ENCODE results near the gene CHST8. TPM values are rescaled to one million over a fixed set of nuclear protein-coding genes. Genes with fewer than 3 reads are reported as not detected.
A peak's percentile ranks its signal among the peaks of the same experiment; 100 is the strongest.
"Not testable (repeated sequence)": the region's sequence is repeated elsewhere in the genome, so short reads cannot be mapped to it uniquely, and the experiment has no call there.

CHST8 gene
- polyA plus RNA-seq, 1 donor = 0.66 TPM

DNA sequence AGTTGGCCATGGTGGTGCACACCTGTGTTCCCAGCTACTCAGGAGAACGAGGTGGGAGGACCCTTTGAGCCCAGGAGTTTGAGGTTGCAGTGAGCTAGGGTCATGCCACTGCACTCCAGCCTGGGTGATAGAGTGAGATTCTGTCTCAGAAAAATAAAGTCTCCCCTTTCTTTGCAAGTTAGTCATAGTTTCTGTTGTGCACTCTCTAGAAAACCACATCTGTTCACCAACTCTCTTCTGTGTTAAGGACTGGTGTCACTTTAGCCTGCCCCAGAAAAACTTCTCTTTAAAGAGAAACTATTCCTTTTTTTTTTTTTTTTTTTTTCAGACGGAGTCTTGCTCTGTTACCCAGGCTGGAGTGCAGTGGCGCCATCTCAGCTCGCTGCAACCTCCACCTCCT, 4.9 kb upstream of the CHST8 start:
- no CpG with 5 or more reads among the region's 4 CpGs for WGBS (ENCODE audit: insufficient coverage, low lambda C conversion rate)
- no peaks in the 10 kb centered on the region for H3K36me3 ChIP-seq (ENCODE audit: control insufficient read depth, insufficient read depth, low read length)
- H3K4me1 ChIP-seq (ENCODE audit: control insufficient read depth, insufficient read depth, low read length) = no peaks in the 10 kb centered on the region
- no peaks in the 10 kb centered on the region for H3K9me3 ChIP-seq (ENCODE audit: control insufficient read depth, low read depth, low read length)
- H3K27me3 ChIP-seq (ENCODE audit: control insufficient read depth, insufficient read depth, low read length) = peaks cover 49% of the 10 kb centered on the region
- H3K27ac ChIP-seq (ENCODE audit: low read length) = no peak overlapping the region
- no peak for DNase-seq
- no peak overlapping the region for H3K4me3 ChIP-seq (ENCODE audit: low read length)

DNA sequence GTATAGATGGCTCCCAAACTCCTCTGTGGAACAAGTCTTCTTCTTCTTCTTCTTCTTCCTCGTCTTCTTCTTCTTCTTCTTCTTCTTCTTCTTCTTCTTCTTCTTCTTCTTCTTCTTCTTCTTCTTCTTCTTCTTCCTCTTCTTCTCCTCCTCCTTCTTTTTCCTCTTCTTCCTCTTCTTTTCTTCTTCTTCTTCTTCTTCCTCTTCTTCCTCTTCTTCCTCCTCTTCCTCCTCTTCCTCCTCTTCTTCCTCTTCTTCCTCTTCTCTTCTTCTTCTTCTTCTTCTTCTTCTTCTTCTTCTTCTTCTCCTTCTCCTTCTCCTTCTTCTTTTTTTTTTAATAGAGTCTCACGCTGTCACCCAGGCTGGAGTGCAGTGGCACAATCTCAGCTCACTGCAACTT, 3.4 kb upstream of the CHST8 start:
- not testable (repeated sequence) for DNase-seq; H3K4me3 ChIP-seq (ENCODE audit: low read length); H3K4me1 ChIP-seq (ENCODE audit: control insufficient read depth, insufficient read depth, low read length); H3K36me3 ChIP-seq (ENCODE audit: control insufficient read depth, insufficient read depth, low read length); H3K9me3 ChIP-seq (ENCODE audit: control insufficient read depth, low read depth, low read length); H3K27ac ChIP-seq (ENCODE audit: low read length)
- peaks cover 57% of the 10 kb centered on the region for H3K27me3 ChIP-seq (ENCODE audit: control insufficient read depth, insufficient read depth, low read length)
- WGBS (ENCODE audit: insufficient coverage, low lambda C conversion rate) = no CpG with 5 or more reads among the region's 2 CpGs

DNA sequence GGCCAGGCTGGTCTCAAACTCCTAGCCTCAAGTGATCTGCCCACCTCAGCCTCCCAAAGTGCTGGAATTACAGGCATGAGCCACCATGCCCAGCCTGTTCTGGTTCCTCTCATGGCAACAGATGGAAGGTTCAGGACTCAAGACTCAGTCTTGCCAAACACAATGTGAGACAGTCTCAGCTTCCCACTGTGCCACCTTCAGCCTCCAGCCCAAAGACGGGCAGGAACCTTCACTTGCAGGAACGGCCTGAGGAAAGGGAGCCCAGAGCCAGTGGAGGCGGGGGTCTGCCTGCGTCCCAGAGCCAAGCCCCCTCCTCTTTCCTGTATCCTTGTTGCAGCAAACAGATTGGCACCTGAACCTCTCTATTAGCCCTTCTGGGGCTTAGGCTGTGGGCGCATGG, 2.9 kb upstream of the CHST8 start:
- Histone ChIP-seq H3K9me3 (ENCODE audit: control insufficient read depth, low read depth, low read length) (peaks cover 6% of the 10 kb centered on the region), H3K4me3 (ENCODE audit: low read length) (no peak overlapping the region), H3K36me3 (ENCODE audit: control insufficient read depth, insufficient read depth, low read length) (no peaks in the 10 kb centered on the region), H3K27ac (ENCODE audit: low read length) (no peak overlapping the region), H3K27me3 (ENCODE audit: control insufficient read depth, insufficient read depth, low read length) (peaks cover 60% of the 10 kb centered on the region), H3K4me1 (ENCODE audit: control insufficient read depth, insufficient read depth, low read length) (no peaks in the 10 kb centered on the region)
- no CpG with 5 or more reads among the region's 5 CpGs for WGBS (ENCODE audit: insufficient coverage, low lambda C conversion rate)
- DNase-seq = no peak

DNA sequence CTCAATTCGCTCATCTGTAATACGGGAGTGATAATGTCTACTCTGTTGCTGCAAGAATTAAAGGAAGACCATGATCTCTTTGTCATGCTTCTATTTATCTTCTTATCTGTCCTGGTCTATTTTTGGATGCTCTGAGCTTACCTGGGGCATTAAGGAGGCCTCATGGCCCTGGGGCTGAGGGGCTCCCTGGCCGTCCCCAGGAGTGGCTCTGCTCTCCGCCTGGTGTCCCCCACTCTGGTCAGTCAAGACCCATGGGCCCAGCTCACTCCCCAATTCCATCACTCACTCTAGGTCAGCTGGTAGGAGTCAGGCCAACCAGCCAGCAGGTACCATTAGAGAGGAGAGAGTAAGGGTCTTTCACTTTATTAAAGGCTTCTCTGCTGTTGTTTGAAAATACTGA, 1.1 kb upstream of the CHST8 start:
- H3K4me1 ChIP-seq (ENCODE audit: control insufficient read depth, insufficient read depth, low read length) = no peaks in the 10 kb centered on the region
- H3K27me3 ChIP-seq (ENCODE audit: control insufficient read depth, insufficient read depth, low read length) = peaks cover 73% of the 10 kb centered on the region
- 76% methylated on average over 2 of the region's 4 CpGs for WGBS (ENCODE audit: insufficient coverage, low lambda C conversion rate)
- no peak for DNase-seq
- no peak overlapping the region for H3K27ac ChIP-seq (ENCODE audit: low read length)
- H3K9me3 ChIP-seq (ENCODE audit: control insufficient read depth, low read depth, low read length) = peaks cover 6% of the 10 kb centered on the region
- no peaks in the 10 kb centered on the region for H3K36me3 ChIP-seq (ENCODE audit: control insufficient read depth, insufficient read depth, low read length)
- no peak overlapping the region for H3K4me3 ChIP-seq (ENCODE audit: low read length)

DNA sequence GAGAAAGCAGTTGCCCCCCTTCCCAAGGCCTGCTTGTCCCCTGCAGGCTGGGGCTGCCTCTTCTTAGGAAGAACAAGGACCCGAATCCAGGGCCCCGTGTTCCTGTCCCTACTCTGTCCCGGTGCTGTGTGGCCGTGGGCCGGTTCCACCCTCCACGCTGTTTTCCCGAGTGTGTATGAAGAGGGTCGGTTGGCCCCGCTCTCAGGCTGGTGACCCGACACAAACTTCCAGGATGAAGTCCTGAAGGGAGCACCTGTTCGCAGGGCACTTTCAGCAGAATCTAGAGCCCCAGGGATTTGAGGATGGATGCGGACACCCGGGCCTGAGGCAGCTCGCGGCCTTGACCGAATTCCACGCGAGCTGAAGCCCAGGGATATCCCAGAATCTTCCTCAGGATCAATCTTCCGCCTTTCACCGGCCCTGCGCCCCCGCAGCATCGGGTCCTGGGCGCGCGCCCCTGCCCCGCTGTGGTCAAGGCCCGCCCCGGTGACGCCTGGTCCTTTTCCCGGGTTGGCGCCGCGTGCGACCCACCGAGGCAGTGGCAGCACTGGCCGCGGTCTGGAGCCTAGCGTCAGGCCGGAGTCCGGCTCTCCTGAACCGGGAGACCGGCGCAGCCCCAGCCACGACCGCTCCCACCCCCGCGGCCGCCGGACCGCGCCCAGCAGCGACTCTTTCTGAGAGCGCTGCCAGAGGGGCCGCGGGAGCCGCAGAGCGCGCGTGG, 528 bp upstream of the CHST8 start:
- H3K4me1 ChIP-seq (ENCODE audit: control insufficient read depth, insufficient read depth, low read length) = no peaks in the 10 kb centered on the region
- no peak overlapping the region for H3K27ac ChIP-seq (ENCODE audit: low read length)
- no peak for DNase-seq
- H3K27me3 ChIP-seq (ENCODE audit: control insufficient read depth, insufficient read depth, low read length) = peaks cover 77% of the 10 kb centered on the region
- H3K36me3 ChIP-seq (ENCODE audit: control insufficient read depth, insufficient read depth, low read length) = no peaks in the 10 kb centered on the region
- H3K4me3 ChIP-seq (ENCODE audit: low read length) = no peak overlapping the region
- WGBS (ENCODE audit: insufficient coverage, low lambda C conversion rate) = no CpG with 5 or more reads among the region's 60 CpGs
- peaks cover 6% of the 10 kb centered on the region for H3K9me3 ChIP-seq (ENCODE audit: control insufficient read depth, low read depth, low read length)

DNA sequence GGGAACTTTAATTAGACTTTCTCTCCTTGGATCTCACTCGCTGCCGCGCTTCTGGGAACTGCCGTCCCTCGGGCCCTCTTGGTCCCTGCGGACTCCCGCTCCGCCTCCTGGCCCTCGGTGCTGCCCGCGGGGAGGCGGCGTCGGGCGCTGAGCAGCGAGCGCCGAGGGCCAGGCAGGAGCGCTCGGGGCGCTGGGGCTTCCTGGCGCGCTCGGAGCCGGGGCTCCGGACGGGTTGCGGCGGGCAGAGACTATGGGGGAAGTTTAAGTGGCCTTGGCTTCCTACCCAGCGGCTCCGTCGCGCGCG, 704 bp downstream of the CHST8 start:
- WGBS (ENCODE audit: insufficient coverage, low lambda C conversion rate) = no CpG with 5 or more reads among the region's 35 CpGs
- Histone ChIP-seq H3K27me3 (ENCODE audit: control insufficient read depth, insufficient read depth, low read length) (peaks cover 76% of the 10 kb centered on the region), H3K4me3 (ENCODE audit: low read length) (no peak overlapping the region), H3K36me3 (ENCODE audit: control insufficient read depth, insufficient read depth, low read length) (no peaks in the 10 kb centered on the region), H3K27ac (ENCODE audit: low read length) (no peak overlapping the region), H3K9me3 (ENCODE audit: control insufficient read depth, low read depth, low read length) (peaks cover 6% of the 10 kb centered on the region), H3K4me1 (ENCODE audit: control insufficient read depth, insufficient read depth, low read length) (no peaks in the 10 kb centered on the region)
- peak in 1 of 2 donors; percentile 17 for DNase-seq

DNA sequence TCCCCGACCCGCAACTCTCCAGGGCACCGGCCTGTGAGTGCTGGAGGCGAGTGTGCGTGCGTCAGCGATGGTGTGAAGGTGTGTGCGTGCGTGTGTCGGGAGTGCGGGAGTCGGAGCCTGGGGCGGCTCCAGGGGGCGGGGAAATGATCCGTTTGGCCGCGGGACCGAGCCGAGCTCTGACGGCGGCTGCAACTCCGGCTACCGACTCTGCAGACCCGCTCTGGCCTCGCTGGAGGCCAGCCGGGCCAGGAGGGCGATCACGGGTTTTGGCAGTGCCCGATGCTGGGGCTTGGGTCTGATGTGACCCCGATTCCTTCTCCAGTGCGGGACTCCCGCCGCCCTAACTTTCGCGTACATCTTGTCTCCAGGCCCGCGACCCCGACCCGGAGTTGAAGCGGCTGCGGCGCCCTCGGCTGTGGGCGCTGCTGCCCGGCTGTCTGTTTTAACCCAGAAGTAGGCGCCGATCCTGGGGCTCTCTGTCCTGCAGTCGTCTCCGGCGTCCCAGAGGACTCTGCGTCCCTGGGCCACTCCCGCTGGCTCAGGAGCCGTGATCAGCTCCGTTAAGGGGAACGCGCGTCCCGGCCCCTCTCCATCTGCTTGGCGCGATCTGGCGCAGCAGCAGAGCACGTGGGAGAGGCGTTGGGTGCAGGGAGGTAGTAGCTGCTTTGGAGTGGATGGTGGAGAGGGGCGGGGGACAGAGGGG, 1.2 kb downstream of the CHST8 start:
- Histone ChIP-seq H3K9me3 (ENCODE audit: control insufficient read depth, low read depth, low read length) (peaks cover 6% of the 10 kb centered on the region), H3K36me3 (ENCODE audit: control insufficient read depth, insufficient read depth, low read length) (no peaks in the 10 kb centered on the region), H3K27me3 (ENCODE audit: control insufficient read depth, insufficient read depth, low read length) (peaks cover 71% of the 10 kb centered on the region), H3K4me1 (ENCODE audit: control insufficient read depth, insufficient read depth, low read length) (no peaks in the 10 kb centered on the region), H3K27ac (ENCODE audit: low read length) (no peak overlapping the region), H3K4me3 (ENCODE audit: low read length) (no peak overlapping the region)
- DNase-seq = no peak
- no CpG with 5 or more reads among the region's 64 CpGs for WGBS (ENCODE audit: insufficient coverage, low lambda C conversion rate)

DNA sequence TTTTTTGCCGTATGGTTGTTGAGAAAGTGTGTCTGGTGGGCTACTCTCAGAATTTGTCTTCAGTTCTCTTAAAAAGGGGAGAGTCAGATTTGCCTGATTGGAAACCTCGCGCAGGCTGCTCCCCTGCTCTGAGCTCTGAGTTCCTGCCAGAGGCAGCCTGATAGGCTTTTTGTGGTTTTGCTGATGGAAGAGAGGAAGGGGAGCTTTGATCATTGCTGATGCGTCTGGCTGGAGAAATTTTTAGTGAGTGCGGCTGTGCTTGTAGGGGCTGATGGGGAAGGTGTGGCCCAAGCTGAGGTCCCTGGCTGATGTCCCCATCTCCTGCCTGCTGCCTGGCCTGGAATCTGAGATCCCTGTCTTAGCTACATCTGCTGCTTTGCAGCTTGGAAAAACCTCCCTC, 2.8 kb downstream of the CHST8 start:
- H3K4me1 ChIP-seq (ENCODE audit: control insufficient read depth, insufficient read depth, low read length) = no peaks in the 10 kb centered on the region
- H3K36me3 ChIP-seq (ENCODE audit: control insufficient read depth, insufficient read depth, low read length) = no peaks in the 10 kb centered on the region
- H3K27ac ChIP-seq (ENCODE audit: low read length) = no peak overlapping the region
- no peak for DNase-seq
- 40% methylated on average over 1 of the region's 5 CpGs for WGBS (ENCODE audit: insufficient coverage, low lambda C conversion rate)
- H3K4me3 ChIP-seq (ENCODE audit: low read length) = no peak overlapping the region
- peaks cover 60% of the 10 kb centered on the region for H3K27me3 ChIP-seq (ENCODE audit: control insufficient read depth, insufficient read depth, low read length)
- H3K9me3 ChIP-seq (ENCODE audit: control insufficient read depth, low read depth, low read length) = peaks cover 6% of the 10 kb centered on the region

DNA sequence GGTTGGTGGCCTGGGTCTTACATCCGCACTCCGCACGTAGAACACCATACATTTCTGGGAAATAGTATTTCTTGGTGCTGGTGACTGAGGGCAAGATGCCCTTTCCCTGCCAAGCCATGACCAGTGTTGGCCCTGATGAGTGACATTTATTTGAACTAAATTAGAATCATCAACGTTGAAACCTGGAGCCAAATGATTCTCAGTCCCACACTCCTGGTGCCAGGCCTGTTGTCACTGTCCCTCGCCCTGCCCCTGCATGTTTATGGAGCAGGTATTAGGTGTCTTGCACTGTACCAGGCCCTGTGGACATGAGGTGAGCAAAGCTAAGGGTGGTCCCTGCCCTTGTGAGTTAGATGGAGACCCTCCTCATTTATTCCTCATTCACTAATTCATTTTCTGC, 5.8 kb downstream of the CHST8 start:
- Histone ChIP-seq H3K27me3 (ENCODE audit: control insufficient read depth, insufficient read depth, low read length) (peaks cover 37% of the 10 kb centered on the region), H3K4me3 (ENCODE audit: low read length) (no peak overlapping the region), H3K9me3 (ENCODE audit: control insufficient read depth, low read depth, low read length) (peaks cover 6% of the 10 kb centered on the region), H3K4me1 (ENCODE audit: control insufficient read depth, insufficient read depth, low read length) (no peaks in the 10 kb centered on the region), H3K27ac (ENCODE audit: low read length) (no peak overlapping the region), H3K36me3 (ENCODE audit: control insufficient read depth, insufficient read depth, low read length) (no peaks in the 10 kb centered on the region)
- no peak for DNase-seq
- no CpG with 5 or more reads among the region's 5 CpGs for WGBS (ENCODE audit: insufficient coverage, low lambda C conversion rate)

DNA sequence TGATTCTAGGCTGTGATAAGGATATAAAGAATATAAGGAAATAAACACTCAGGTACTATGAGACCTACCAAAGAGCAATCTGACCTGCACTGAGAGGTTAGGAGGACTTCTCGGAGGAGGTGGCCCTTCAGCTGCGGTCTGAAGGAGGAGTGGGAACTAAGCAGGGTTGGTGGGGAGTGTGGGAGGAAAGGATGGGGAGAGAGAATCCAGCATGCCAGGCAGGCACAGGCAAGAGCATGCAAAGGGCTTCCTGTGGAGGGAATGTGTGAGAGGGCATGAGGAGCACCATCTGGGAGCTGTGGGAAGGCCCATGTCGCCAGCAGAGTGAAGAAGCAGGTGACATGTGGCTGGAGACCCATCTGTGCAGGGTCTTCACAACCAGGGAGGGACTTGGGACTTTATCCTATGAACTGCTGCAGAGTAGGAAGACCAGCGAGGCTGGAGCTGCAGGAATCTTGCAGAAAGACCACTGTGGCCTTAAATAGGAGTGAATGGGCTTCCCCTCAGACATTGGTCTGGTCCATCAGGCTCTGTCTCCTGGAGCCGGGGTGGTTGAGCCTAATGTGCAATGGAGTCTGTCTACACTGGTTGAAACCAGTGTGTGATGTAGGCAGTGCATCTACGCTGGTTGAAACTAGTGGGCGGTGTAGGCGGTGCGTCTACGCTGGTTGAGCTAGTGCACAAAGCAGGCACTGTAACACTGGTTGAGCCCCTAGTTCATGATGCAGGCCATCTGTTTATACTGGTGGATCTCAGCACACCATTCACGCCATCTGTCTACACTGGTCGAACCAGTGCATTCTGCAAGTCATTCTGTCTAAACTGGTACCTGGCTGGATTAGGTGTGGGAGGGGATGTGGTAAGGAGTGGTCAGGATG, 6.4 kb downstream of the CHST8 start:
- H3K36me3 ChIP-seq (ENCODE audit: control insufficient read depth, insufficient read depth, low read length) = no peaks in the 10 kb centered on the region
- DNase-seq = no peak
- H3K9me3 ChIP-seq (ENCODE audit: control insufficient read depth, low read depth, low read length) = no peaks in the 10 kb centered on the region
- H3K27me3 ChIP-seq (ENCODE audit: control insufficient read depth, insufficient read depth, low read length) = peaks cover 30% of the 10 kb centered on the region
- H3K27ac ChIP-seq (ENCODE audit: low read length) = no peak overlapping the region
- WGBS (ENCODE audit: insufficient coverage, low lambda C conversion rate) = no CpG with 5 or more reads among the region's 12 CpGs
- no peak overlapping the region for H3K4me3 ChIP-seq (ENCODE audit: low read length)
- H3K4me1 ChIP-seq (ENCODE audit: control insufficient read depth, insufficient read depth, low read length) = no peaks in the 10 kb centered on the region

Data from large intestine (tissue), 3 donors.